Uterus (tissue), 2 donors: ENCODE data around the gene TMEM219.

Source experiments
- CTCF ChIP-seq, 4 experiments: fragments of 200-600 bp in 2 of 4; fragments of 450-650 bp in 2 of 4; sonication (generic) in 2 of 4; IDR thresholded peaks; one replicate each; pipeline ENCODE4 v1.5.1; 2016 to 2019; ENCODE audit warnings: antibody characterized with exemption in 4 of 4, mild to moderate bottlenecking in 2 of 4, moderate library complexity in 1 of 4
- POLR2A ChIP-seq, 2 donors: fragments of 450-650 bp; IDR thresholded peaks; one replicate each; pipeline ENCODE4 v1.6.1; 2016; ENCODE audit warnings: antibody characterized with exemption in 2 of 2, mild to moderate bottlenecking in 1 of 2, moderate library complexity in 1 of 2

GRCh38 chr16:29984137-29984763 lies 22.4 kb downstream of the TMEM219 start:
- no peak for TF ChIP-seq POLR2A (IDR thresholded peaks at IDR 0.05)
- TF ChIP-seq CTCF (IDR thresholded peaks at IDR 0.05): no peak
